Loucy (cell line): ENCODE data around the gene RBP3.

Experiments
- H2AFZ ChIP-seq: fragments of 200-600 bp; sonication (generic); 2 replicates; pipeline ENCODE4 v1.6.0; 2016; ENCODE audit warnings: antibody characterized with exemption, mild to moderate bottlenecking, low read length, moderate library complexity
- H3F3A ChIP-seq: fragments of 200-600 bp; 2 replicates; pipeline ENCODE4 v1.6.0; 2016; ENCODE audit warnings: antibody characterized with exemption, low read depth, mild to moderate bottlenecking
- H3K27me3 ChIP-seq: fragments of 200-600 bp; sonication (generic); 2 replicates; pipeline ENCODE4 v1.6.1; 2014; ENCODE audit warnings: low read length, mild to moderate bottlenecking; ENCODE audit not compliant: insufficient read depth, poor library complexity, severe bottlenecking
- H3K36me3 ChIP-seq: fragments of 200-600 bp; sonication (generic); 2 replicates; pipeline ENCODE4 v1.6.1; 2016; ENCODE audit warnings: low read length; ENCODE audit not compliant: insufficient read depth
- H3K4me1 ChIP-seq: fragments of 200-600 bp; sonication (generic); 2 replicates; pipeline ENCODE4 v1.5.1; 2014; ENCODE audit warnings: low read length, mild to moderate bottlenecking; ENCODE audit not compliant: insufficient read depth, poor library complexity, severe bottlenecking
- H3K4me2 ChIP-seq: fragments of 200-600 bp; sonication (generic); 2 replicates; pipeline ENCODE4 v1.6.0; 2014; ENCODE audit warnings: antibody characterized with exemption, low read length, low read depth, mild to moderate bottlenecking; ENCODE audit not compliant: poor library complexity, severe bottlenecking
- H3K4me3 ChIP-seq: fragments of 200-600 bp; sonication (generic); 2 replicates; pipeline ENCODE4 v1.5.1; 2014; ENCODE audit warnings: low read length, mild to moderate bottlenecking, mixed read lengths; ENCODE audit not compliant: poor library complexity, severe bottlenecking
- H3K79me2 ChIP-seq: fragments of 200-600 bp; sonication (generic); 2 replicates; pipeline ENCODE4 v1.6.1; 2014; ENCODE audit warnings: low read length; ENCODE audit not compliant: insufficient read depth
- H3K9ac ChIP-seq: fragments of 200-600 bp; sonication (generic); 2 replicates; pipeline ENCODE4 v1.6.0; 2014; ENCODE audit warnings: mild to moderate bottlenecking, low read depth, low read length, moderate library complexity; ENCODE audit not compliant: poor library complexity, severe bottlenecking
- H3K9me2 ChIP-seq: fragments of 200-600 bp; sonication (generic); replicated peaks from 2 replicates; pipeline ENCODE4 v1.6.1; 2016; ENCODE audit warnings: low read depth, low read length, mixed read lengths
- H3K9me3 ChIP-seq: fragments of 200-600 bp; sonication (generic); 2 replicates; pipeline ENCODE4 v1.6.1; 2014; ENCODE audit warnings: mild to moderate bottlenecking, antibody characterized with exemption, low read length, low read depth; ENCODE audit not compliant: insufficient read depth
- H4K20me1 ChIP-seq: fragments of 200-600 bp; sonication (generic); 2 replicates; pipeline ENCODE4 v1.6.0; 2014; ENCODE audit warnings: antibody characterized with exemption, low read length, mild to moderate bottlenecking; ENCODE audit not compliant: insufficient read depth, poor library complexity, severe bottlenecking
- EZH2phosphoT487 ChIP-seq: fragments of 200-600 bp; IDR thresholded peaks from 2 replicates; pipeline ENCODE4 v1.6.1; 2018; ENCODE audit warnings: antibody characterized with exemption, mild to moderate bottlenecking, moderate library complexity, borderline replicate concordance
- TF ChIP-seq, protein P1 (sequence below): fragments of 200-600 bp; sonication (generic); conservative IDR thresholded peaks from 2 replicates; pipeline ENCODE4 v1.5.1; 2014; ENCODE audit warnings: mild to moderate bottlenecking, antibody characterized with exemption, low read length

The RBP3 gene

DNA sequence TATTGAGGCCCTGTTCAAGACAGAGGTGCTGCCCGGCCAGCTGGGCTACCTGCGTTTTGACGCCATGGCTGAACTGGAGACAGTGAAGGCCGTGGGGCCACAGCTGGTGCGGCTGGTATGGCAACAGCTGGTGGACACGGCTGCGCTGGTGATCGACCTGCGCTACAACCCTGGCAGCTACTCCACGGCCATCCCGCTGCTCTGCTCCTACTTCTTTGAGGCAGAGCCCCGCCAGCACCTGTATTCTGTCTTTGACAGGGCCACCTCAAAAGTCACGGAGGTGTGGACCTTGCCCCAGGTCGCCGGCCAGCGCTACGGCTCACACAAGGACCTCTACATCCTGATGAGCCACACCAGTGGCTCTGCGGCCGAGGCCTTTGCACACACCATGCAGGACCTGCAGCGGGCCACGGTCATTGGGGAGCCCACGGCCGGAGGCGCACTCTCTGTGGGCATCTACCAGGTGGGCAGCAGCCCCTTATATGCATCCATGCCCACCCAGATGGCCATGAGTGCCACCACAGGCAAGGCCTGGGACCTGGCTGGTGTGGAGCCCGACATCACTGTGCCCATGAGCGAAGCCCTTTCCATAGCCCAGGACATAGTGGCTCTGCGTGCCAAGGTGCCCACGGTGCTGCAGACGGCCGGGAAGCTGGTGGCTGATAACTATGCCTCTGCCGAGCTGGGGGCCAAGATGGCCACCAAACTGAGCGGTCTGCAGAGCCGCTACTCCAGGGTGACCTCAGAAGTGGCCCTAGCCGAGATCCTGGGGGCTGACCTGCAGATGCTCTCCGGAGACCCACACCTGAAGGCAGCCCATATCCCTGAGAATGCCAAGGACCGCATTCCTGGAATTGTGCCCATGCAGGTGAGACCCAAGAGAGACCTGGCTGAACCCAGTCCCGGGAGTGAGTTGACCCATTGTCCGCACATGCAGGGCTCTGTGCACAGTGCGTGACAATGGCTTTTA, 2.8 kb downstream of the RBP3 start:
- Histone ChIP-seq H3K79me2 (no peaks in the 10 kb centered on the region), H3K4me3 (no peak overlapping the region), H3K4me2 (no peak overlapping the region), H3K27me3 (no peaks in the 10 kb centered on the region), H3K9me3 (no peaks in the 10 kb centered on the region), H3K4me1 (no peaks in the 10 kb centered on the region), H3K9me2 (no peaks in the 10 kb centered on the region), H3F3A (no peaks in the 10 kb centered on the region), H3K36me3 (no peaks in the 10 kb centered on the region), H3K9ac (no peak overlapping the region), H2AFZ (no peak overlapping the region), H4K20me1 (no peaks in the 10 kb centered on the region)
- TF ChIP-seq, protein P1, sequence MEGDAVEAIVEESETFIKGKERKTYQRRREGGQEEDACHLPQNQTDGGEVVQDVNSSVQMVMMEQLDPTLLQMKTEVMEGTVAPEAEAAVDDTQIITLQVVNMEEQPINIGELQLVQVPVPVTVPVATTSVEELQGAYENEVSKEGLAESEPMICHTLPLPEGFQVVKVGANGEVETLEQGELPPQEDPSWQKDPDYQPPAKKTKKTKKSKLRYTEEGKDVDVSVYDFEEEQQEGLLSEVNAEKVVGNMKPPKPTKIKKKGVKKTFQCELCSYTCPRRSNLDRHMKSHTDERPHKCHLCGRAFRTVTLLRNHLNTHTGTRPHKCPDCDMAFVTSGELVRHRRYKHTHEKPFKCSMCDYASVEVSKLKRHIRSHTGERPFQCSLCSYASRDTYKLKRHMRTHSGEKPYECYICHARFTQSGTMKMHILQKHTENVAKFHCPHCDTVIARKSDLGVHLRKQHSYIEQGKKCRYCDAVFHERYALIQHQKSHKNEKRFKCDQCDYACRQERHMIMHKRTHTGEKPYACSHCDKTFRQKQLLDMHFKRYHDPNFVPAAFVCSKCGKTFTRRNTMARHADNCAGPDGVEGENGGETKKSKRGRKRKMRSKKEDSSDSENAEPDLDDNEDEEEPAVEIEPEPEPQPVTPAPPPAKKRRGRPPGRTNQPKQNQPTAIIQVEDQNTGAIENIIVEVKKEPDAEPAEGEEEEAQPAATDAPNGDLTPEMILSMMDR: no peak
- TF ChIP-seq EZH2phosphoT487: no peak

DNA sequence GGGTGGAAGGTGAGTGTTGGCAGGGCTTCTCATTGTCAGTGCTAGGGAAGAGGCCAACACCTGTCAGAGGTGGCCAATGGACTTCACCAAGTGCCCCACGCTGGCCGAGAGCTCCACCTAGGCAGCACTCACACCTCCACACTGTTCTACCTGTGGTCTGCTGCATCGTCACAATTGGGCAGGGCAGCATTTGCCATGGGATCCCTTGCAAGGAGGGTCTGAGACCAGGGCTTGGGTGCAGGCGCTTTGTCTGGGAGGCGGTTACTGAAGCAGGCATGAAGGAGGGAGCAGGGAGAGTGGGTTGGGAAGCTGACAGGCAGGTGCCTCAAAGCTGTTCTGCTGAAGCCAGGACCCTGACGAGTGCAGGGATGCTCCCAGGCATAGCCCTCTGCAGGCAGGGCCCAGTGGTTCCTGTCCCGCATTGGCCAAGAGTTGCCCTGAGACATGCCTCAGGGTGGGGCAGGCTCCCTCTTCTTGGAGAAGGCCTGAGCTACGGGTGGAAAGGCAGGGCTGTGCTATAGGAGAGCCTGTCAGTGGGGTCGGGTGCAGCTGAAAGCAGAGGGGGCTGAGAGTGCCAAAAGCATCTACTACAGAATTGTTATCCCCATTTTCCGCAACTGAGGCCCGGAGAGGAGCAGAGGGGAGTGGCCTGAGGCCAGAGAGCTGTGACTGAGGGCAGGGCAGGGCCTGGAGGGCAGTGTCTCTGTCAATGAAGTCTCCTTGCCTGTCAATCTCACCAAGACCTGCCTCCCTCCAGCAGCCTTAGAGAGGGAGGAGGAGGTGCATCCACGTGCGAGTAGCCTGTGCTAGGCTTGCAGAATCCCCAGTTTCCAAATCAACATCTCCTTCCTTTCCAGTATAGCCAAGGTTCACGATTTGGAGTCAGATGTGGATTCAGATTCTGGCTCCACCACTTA, 4.0 kb downstream of the RBP3 start:
- no peak for TF ChIP-seq EZH2phosphoT487
- TF ChIP-seq, protein P1: no peak
- H3K4me2 ChIP-seq: no peak overlapping the region
- no peak overlapping the region for H2AFZ ChIP-seq
- no peaks in the 10 kb centered on the region for H3K36me3 ChIP-seq
- no peaks in the 10 kb centered on the region for H3K9me2 ChIP-seq
- no peaks in the 10 kb centered on the region for H3K4me1 ChIP-seq
- no peaks in the 10 kb centered on the region for H3K9me3 ChIP-seq
- H3K4me3 ChIP-seq: no peak overlapping the region
- no peaks in the 10 kb centered on the region for H4K20me1 ChIP-seq
- H3F3A ChIP-seq: no peaks in the 10 kb centered on the region
- no peaks in the 10 kb centered on the region for H3K27me3 ChIP-seq
- H3K9ac ChIP-seq: no peak overlapping the region
- no peaks in the 10 kb centered on the region for H3K79me2 ChIP-seq

DNA sequence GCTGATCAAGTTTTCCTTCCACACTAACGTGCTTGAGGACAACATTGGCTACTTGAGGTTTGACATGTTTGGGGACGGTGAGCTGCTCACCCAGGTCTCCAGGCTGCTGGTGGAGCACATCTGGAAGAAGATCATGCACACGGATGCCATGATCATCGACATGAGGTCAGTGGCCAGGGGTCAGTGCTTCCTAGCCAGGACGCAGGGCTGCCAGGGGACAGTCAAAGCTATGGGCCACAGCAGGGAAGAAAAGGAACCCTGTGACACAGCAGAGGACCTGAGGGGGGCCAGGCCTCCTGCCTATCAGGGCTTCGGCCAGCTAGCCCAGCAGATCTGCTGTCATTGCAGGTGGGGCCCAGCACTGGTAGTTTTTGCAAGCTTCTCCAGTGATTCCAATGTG, 5.2 kb downstream of the RBP3 start:
- no peaks in the 10 kb centered on the region for H3K79me2 ChIP-seq
- H3F3A ChIP-seq: no peaks in the 10 kb centered on the region
- H2AFZ ChIP-seq: no peak overlapping the region
- H3K9me3 ChIP-seq: no peaks in the 10 kb centered on the region
- H3K4me1 ChIP-seq: no peaks in the 10 kb centered on the region
- H3K36me3 ChIP-seq: no peaks in the 10 kb centered on the region
- no peaks in the 10 kb centered on the region for H4K20me1 ChIP-seq
- no peak overlapping the region for H3K4me2 ChIP-seq
- no peaks in the 10 kb centered on the region for H3K9me2 ChIP-seq
- no peak overlapping the region for H3K4me3 ChIP-seq
- no peaks in the 10 kb centered on the region for H3K27me3 ChIP-seq
- no peak overlapping the region for H3K9ac ChIP-seq
- TF ChIP-seq, protein P1: no peak
- TF ChIP-seq EZH2phosphoT487: no peak
